RWPE1 (cell line): ENCODE measurements around the gene RAB20.
A peak's percentile ranks its signal among the peaks of the same experiment; 100 is the strongest.

Source experiments
- CTCF ChIA-PET: fragments of 350-600 bp; sonication (Branson Sonifier 250); formaldehyde crosslinking; extraction: SDS; loops from one replicate; lab custom pipeline; 2021; lab: Yijun Ruan, JAX
- POLR2A ChIA-PET: fragments of 400-600 bp; formaldehyde crosslinking; extraction: SDS; loops from one replicate; lab custom pipeline; 2020; ENCODE audit warnings: antibody characterized with exemption; ENCODE audit not compliant: low non-redundant PET; lab: Yijun Ruan, JAX
- DNase-seq: peaks from one replicate; pipeline ENCODE4 v3.0.0; 2012; ENCODE audit warnings: low spot score
- H3K27ac ChIP-seq: fragments of 450-650 bp; 2 replicates; pipeline ENCODE4 v1.5.1; 2017
- TF ChIP-seq, protein P1 (sequence below): fragments of 450-650 bp; conservative IDR thresholded peaks from 2 replicates; pipeline ENCODE4 v1.5.1; 2017; ENCODE audit warnings: low read depth, mild to moderate bottlenecking

The RAB20 gene

GRCh38 chr13:110503979-110504499, 57.5 kb downstream of the RAB20 start:
- ChIA-PET POLR2A (no interaction called here), CTCF (no interaction called here)
- TF ChIP-seq, protein P1, sequence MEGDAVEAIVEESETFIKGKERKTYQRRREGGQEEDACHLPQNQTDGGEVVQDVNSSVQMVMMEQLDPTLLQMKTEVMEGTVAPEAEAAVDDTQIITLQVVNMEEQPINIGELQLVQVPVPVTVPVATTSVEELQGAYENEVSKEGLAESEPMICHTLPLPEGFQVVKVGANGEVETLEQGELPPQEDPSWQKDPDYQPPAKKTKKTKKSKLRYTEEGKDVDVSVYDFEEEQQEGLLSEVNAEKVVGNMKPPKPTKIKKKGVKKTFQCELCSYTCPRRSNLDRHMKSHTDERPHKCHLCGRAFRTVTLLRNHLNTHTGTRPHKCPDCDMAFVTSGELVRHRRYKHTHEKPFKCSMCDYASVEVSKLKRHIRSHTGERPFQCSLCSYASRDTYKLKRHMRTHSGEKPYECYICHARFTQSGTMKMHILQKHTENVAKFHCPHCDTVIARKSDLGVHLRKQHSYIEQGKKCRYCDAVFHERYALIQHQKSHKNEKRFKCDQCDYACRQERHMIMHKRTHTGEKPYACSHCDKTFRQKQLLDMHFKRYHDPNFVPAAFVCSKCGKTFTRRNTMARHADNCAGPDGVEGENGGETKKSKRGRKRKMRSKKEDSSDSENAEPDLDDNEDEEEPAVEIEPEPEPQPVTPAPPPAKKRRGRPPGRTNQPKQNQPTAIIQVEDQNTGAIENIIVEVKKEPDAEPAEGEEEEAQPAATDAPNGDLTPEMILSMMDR: no peak
- DNase-seq: no peak
- no peak overlapping the region; the same call in 1 of the 2 replicates for H3K27ac ChIP-seq

DNA sequence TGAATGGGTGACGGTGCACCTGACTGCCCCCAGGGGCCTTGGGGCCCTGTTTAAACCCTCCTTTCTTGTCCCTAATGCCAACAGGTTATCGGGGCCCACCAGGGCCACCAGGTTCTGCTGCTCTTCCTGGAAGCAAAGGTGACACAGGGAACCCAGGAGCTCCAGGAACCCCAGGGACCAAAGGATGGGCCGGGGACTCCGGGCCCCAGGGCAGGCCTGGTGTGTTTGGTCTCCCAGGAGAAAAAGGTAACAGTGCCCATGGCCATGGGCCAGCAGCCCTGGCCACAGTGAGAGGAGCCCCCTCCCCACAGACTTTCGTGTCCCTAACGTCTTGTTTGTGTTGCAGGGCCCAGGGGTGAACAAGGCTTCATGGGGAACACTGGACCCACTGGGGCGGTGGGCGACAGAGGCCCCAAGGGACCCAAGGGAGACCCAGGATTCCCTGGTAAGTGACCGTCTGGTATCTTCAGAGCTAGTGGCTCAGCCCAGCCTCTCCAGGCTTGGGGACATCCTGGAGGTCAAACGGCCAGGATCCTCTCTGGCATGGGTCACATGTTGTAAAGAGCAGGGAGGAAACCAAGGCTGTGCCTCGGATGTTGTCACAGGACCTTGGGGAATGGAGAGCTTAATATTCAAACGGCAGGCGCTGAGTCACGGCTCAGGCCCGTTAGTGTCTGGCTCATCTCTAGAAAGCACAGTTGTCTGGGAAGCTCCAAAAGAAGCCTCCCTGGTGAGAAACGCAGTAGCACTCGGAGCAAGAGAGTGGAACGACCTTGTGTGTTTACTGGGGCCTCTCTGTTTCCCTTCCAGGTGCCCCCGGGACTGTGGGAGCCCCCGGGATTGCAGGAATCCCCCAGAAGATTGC, 58.3 kb downstream of the RAB20 start:
- ChIA-PET CTCF (interaction anchor here (0.6 kb wide), 1 partner anchor 116 kb away, joined by 3 read pairs; no protein-coding TSS in a partner anchor), POLR2A (no interaction called here)
- TF ChIP-seq, protein P1: no peak
- no peak overlapping the region for H3K27ac ChIP-seq
- no peak for DNase-seq

DNA sequence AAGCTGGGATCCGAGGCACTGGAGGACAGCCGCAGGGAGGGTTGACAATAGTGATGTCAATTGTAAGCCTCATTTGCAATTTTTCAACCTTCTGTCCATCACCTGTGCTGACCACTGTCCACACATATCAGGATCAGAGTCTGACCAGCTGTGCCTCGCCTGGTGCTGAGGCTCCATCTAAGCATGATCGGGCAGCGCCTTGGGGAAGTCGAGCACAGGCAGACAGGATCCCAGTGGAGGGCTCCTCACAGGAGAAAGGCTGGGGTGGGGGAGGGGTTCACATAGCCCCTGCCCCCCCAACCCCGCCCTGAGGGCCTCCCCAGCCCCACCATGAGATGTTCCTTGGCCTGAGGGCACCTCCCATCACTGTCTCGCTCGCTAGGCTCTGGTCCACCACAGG, 60.3 kb downstream of the RAB20 start:
- ChIA-PET POLR2A (no interaction called here), CTCF (no interaction called here)
- TF ChIP-seq, protein P1: no peak
- H3K27ac ChIP-seq: no peak overlapping the region
- DNase-seq: no peak

GRCh38 chr13:110500341-110500740, 61.2 kb downstream of the RAB20 start:
- no peak for DNase-seq
- TF ChIP-seq, protein P1: no peak
- CTCF ChIA-PET: no interaction called here
- no peak overlapping the region for H3K27ac ChIP-seq
- POLR2A ChIA-PET: no interaction called here

DNA sequence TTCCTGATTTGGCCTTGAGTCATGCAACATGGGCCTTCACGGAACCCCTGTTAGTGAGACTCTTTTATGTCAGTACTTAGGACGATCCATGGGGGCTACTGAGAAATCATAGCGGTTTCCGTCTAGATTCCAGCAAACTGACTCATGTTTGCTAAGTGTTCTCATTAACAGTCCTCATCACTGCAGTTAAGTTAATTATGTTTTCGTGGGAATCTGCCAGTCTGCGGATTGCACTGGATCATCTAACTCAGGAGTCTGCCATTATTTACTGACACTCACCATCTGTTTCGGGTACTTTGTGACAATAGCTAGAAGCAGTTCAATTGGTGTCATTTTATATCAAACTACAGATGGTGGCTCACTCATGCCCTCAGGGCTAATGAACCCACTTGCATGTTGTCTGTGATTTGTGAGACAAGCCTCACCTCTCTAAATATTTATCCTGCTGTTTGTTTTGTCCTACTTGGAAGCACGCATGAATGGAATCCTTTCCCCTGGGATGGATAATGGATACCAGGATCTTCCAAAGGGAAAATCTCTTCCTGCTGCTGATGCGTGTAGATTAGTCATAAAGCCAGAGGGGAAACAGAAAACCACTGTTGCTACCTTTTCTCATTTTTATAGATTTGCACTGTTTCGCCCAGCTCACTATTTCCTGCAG, 61.8 kb downstream of the RAB20 start:
- DNase-seq: peak; percentile 21
- TF ChIP-seq, protein P1: no peak
- H3K27ac ChIP-seq: no peak overlapping the region
- POLR2A ChIA-PET: no interaction called here
- CTCF ChIA-PET: no interaction called here

GRCh38 chr13:110498765-110499164, 62.8 kb downstream of the RAB20 start:
- ChIA-PET POLR2A (no interaction called here), CTCF (no interaction called here)
- H3K27ac ChIP-seq: no peak overlapping the region

More at GRCh38 chr13:110498765-110499164, 62.8 kb downstream of the RAB20 start:
- DNase-seq: no peak
- TF ChIP-seq, protein P1: no peak
